T-helper 2 cell treated with Interferon-gamma antibody and Interleukin-4, amounts not matched to agents 100 ng/mL and 5 ng/mL, for 36 hours (primary cell): ENCODE results near the gene IL26. TPM values are rescaled to one million over a fixed set of nuclear protein-coding genes. Genes with fewer than 3 reads are reported as not detected.

Source experiments
- intact Hi-C: fragments of 100-400 bp; cut with micrococcal nuclease; formaldehyde crosslinking; loops from one replicate; pipeline ENCODE4 v1.15.1; 2023
- total RNA-seq: library from RNA; stranded (reverse); gene quantifications from 2 replicates; pipeline ENCODE4 v1.2.3, GENCODE V29; 2022

The IL26 gene, protein sequence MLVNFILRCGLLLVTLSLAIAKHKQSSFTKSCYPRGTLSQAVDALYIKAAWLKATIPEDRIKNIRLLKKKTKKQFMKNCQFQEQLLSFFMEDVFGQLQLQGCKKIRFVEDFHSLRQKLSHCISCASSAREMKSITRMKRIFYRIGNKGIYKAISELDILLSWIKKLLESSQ
- 0.39 and 0.41 TPM in 2 replicates for total RNA-seq

GRCh38 chr12:68225576-68226476, at the start of gene IL26:
TSS of gene IL26 (minus strand) at chr12:68225810. CDS start at chr12:68225756, 54 bp downstream.
- intact Hi-C loops = loop anchor here (5.0 to 10.0 kb wide), 2 partner anchors 36 to 459 kb away; partner anchors contain the start of gene NUP107

DNA sequence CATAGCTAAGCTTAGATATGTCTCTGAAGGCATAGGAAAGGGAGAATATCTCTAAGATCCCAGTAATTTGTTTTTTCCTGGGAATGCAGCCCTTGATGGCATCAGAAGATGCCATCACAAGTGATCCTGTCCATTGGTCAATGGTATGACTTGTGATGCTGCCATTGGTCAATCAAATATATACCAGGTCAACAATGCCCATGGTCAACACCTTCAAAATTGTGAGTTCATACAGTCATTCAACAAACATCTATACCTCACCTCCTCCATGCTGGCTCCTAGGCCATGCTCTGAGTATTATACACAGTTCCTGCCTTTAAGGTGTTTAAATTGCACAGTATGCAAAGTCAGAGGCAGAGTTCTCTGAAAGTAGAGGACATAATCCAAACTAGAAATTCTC, 47.1 kb upstream of the IL26 start:
- intact Hi-C loops = no loop called here

- intact Hi-C loops = no loop called here
Observed at GRCh38 chr12:68271346-68271745, 45.7 kb upstream of the IL26 start.

GRCh38 chr12:68270358-68270757, 44.7 kb upstream of the IL26 start:
- intact Hi-C loops = no loop called here

GRCh38 chr12:68269779-68270178, 44.2 kb upstream of the IL26 start:
- intact Hi-C loops = no loop called here

- intact Hi-C loops = no loop called here
Observed at GRCh38 chr12:68268967-68269366, 43.4 kb upstream of the IL26 start.

GRCh38 chr12:68267892-68268396, 42.3 kb upstream of the IL26 start:
- intact Hi-C loops = no loop called here

- intact Hi-C loops = loop anchor here (5.0 kb wide), 1 partner anchor 38 kb away; the partner anchor contains the start of gene IL26
Observed at GRCh38 chr12:68264857-68265256, 39.2 kb upstream of the IL26 start.

GRCh38 chr12:68264158-68264855, 38.7 kb upstream of the IL26 start:
- intact Hi-C loops = loop anchor here (5.0 kb wide), 1 partner anchor 37 kb away; the partner anchor contains the start of gene IL26

DNA sequence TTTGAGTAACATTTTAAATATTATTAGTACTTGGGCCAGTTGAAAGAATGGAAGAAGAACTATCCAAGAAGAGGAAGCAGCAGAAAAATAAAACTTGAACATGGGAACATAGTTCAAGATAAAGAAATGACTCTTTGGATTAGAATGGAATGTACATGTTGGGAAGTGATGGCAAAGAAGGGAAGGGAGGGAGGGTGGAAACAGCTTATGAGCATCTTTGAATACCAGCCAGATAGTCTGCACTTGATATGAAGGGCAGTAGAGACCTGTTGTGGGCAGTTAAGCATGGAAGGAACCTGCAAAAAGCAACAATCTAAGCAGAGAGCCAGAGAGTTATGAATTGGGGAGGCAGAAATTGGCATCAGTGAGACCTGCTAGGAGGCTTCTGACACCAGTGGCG, 37.8 kb upstream of the IL26 start:
- intact Hi-C loops = loop anchor here (5.0 kb wide), 1 partner anchor 36 kb away; the partner anchor contains the start of gene IL26

DNA sequence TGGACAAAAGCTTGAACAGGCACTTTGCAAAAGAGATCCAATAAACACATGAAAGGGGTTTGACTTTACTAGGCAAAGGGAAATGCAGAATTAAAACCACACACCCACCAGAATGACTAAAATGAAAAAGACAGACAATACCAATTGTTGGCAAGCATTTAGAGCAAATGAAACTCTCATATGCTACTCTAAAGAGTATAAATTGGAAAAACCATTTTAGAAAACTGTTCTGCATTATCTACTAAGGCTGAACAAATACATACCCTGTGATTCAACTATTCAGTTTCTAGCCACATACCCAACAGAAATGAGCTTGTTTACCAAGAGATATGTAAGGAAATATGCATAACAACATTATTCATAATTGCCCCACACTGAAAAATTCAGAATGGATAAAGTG, 36.3 kb upstream of the IL26 start:
- intact Hi-C loops = loop anchor here (5.0 kb wide), 1 partner anchor 35 kb away; the partner anchor contains the start of gene IL26

DNA sequence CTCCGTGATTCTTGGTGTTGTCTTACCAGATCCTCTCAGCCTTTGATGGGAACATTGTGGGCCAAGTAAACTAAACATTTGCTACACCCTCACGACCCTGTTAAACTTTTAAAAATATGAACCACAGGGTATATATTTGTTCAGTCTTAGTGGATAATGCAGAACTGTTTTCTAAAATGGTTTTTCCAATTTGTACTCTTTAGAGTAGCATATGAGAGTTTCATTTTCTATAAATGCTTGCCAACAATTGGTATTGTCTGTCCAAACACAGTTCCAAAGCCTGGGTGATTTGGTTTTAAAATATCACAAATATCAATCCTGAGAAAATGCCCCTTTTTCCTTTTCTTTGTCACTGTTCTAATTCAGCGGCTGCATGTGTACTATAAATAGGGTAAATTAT, 34.5 kb upstream of the IL26 start:
- intact Hi-C loops = loop anchor here (5.0 kb wide), 1 partner anchor 33 kb away; the partner anchor contains the start of gene IL26

DNA sequence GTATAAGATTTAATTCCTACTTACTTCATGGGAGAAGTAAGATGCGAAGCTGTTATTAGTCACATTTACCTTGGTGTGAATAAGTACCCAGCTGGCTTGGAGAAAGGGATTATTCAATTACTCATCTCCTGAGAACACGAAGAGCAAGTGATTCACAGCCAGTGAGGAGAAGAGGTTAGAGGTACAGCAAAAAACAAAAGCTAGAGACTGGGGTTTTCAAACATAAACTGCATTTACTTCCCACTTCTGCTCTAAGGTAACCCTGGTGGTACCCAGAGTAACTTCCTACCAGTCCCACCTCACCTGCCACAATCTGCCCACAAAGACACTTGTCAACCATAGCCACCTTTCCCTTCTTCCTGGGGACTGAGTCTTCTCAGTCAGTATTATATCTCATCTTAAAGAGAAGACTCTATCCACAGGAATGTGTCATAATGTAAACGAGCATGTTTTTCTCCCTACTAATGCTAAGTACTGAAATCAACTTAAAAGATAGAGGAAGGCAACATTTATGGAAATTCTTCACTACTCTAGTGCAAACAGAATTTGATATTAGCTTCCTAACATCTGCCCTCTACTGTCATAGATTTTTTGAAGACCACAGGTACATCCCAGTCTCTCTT, 33.8 kb upstream of the IL26 start:
- intact Hi-C loops = no loop called here

GRCh38 chr12:68253504-68253903, 27.9 kb upstream of the IL26 start, which contains the start of gene IL22:
TSS of gene IL22 (minus strand) at chr12:68253604. CDS start at chr12:68253448, 156 bp downstream.
- intact Hi-C loops = no loop called here

DNA sequence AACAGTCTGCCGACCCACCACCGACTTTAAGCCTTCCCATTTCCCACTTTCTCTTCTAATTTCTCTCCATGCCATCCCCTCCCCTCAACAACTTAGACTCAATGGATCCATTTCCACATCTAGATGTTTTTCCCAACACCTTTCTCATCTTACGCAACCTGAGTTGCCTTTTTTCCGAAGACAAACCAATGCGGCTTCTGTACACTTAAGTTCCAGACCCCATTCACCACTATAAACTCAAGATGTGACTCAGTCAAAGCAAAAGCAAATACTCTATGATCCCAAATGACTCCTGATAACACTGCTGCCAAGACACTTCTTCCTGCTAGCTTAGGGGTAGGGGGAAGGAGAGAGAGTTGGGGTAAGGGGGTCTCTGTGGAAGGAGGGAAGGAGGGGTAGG, 26.5 kb upstream of the IL26 start:
- intact Hi-C loops = no loop called here

- intact Hi-C loops = no loop called here
Observed at GRCh38 chr12:68250454-68250853, 24.8 kb upstream of the IL26 start.

- intact Hi-C loops = no loop called here
Observed at GRCh38 chr12:68247785-68248184, 22.2 kb upstream of the IL26 start.

DNA sequence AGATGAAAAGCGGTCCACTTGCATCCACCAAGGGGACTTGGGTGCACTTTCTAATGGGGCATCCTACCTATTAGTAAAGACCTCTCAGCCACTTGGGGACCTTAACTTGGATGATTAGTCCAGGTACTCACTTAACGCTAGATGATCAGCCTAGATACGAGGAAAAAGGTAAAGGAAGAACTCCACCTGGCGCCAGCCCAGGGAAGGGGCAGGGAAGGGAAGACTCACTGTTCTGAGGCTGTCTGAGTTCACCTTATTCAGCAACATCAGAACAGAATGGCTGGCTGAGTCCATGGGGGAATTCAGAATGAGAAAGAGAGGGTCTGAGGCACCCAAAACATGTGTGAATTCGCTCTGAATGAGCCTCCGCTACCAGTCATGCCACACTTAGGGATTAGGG, 20.7 kb upstream of the IL26 start:
- intact Hi-C loops = no loop called here

DNA sequence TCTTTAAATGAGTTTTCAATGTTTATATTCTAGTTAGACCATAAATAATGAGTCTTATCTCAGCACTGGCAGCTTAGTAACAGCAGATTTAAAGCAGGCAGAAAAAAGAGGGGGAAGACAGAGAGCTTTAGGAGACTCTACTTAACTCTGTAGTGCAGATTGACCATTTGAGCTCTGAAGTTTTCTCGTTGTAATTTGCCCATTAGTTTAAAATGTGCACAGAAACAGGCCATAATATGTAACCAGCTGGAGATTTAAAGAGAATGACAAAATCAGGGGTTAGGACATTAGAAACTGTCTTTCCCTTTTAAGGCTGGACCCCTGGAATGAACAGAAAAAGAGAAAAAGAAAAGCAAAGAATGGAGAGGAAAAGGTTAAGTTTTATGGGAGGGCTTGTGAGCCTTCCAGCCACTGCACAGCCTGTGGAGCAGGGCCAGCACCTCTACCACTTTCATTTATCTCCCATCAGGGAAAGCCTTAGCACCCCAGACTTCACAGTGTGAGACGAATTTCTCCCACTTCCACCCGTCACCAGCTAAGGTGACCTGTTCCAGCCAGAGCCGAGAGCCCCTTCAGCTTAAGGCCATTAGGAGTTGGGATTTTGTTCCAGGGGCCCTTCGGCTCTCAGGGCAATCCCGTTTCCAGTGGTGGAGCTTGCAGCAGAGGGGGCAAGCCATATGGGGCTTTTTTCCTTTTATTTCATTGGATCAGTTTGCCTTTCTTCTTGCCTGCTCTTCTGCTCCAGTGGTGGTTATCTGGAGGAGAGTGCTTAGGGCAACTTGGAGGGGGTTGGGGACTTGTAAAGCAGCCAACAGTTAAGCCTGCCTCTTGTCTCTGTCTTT, 19.8 kb upstream of the IL26 start:
- intact Hi-C loops = no loop called here

- intact Hi-C loops = loop anchor here (5.0 kb wide), 1 partner anchor 35 kb away; no protein-coding TSS in a partner anchor
Observed at GRCh38 chr12:68242777-68243176, 17.2 kb upstream of the IL26 start.
